GM18519 (cell line): ENCODE data around the gene SPINK6.

Source experiments
- ATAC-seq: cut with Tn5 transposase; IDR thresholded peaks from one replicate; pipeline ENCODE4 v1.9.1; 2021; ENCODE audit warnings: mild to moderate bottlenecking, moderate library complexity; ENCODE audit not compliant: unreplicated experiment, low FRiP score

Gene SPINK6, protein sequence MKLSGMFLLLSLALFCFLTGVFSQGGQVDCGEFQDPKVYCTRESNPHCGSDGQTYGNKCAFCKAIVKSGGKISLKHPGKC

DNA sequence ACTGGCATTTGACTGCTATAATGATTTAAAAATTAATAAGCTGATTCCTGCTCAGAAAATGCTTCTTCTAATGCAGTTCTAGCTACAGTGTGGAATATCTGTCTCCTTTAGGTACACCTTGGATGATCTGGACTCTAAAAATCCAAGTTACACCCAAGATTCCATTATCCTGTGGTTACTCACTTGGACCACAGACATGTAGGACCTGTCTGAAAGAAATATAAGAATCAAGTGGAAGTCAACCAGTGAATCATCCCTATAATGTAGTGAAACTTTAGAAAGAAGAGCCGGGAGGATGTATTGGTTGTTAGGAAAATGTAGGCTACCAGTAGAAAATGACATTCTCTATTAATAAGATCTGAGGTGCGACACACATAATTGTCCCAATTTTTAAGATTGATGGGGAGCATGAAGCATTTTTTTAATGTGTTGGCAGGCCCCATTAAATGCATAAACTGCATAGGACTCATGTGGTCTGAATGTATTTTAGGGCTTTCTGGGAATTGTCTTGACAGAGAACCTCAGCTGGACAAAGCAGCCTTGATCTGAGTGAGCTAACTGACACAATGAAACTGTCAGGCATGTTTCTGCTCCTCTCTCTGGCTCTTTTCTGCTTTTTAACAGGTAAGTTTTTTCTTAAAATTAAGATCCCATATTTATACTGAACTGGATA is at the start of gene SPINK6:
SPINK6 (plus strand) TSS at position 512 of the 673 bp plus-strand sequence; CDS start at position 567, 55 bp downstream.
- ATAC-seq, result no peak

DNA sequence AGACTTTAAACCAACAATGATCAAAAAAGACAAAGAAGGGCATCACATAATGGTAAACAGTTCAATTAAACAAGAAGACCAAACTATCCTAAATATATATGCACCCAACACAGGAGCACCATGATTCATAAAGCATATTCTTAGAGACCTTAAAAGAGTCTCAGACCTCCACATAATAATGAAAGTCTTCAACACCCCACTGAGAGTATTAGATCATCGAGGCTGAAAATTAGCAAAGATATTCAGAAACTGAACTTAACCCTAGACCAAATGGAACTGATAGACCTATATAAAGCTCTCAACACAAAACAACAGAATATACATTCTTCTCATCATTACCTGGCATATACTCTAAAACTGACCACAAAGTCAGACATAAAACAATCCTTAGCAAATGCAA is 46.2 kb upstream of the SPINK6 start:
- peak; percentile 71 for ATAC-seq

DNA sequence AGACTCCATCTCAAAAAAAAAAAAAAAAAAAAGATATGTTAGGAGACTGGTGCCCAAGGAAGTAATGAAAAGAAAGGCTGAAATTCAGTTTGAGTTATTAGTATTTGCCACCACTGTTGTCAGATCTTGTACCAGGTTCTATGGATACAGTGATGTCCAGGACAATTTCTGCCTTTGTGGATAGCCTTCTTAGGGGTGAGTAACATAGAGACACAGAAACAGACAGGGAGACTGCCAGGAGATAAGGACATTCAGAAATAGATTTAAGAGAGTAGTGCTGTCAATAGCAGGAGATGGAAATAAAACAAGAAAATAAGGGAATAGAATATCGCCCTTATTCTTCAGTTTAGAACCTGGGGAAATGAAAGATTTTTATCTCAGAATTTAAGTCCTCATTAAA is 40.8 kb upstream of the SPINK6 start:
- ATAC-seq, result no peak

DNA sequence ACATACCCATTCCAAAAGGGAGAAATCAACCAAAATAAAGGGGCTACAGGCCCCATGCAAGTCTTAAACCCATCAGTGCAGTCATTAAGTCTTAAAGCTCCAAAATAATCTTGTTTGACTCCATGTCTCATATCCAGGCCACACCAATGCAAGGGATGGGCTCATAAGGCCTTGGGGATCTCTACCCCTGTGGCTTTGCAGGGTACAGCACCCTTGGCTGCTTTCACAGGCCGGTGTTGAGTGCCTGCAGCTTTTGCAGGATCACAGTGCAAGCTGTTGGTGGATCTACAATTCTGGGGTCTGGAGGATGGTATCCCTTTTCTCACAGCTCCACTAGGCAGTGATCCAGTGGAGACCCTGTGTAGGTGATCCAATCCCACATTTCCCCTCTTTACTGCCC is 39.5 kb upstream of the SPINK6 start:
- ATAC-seq, result no peak

DNA sequence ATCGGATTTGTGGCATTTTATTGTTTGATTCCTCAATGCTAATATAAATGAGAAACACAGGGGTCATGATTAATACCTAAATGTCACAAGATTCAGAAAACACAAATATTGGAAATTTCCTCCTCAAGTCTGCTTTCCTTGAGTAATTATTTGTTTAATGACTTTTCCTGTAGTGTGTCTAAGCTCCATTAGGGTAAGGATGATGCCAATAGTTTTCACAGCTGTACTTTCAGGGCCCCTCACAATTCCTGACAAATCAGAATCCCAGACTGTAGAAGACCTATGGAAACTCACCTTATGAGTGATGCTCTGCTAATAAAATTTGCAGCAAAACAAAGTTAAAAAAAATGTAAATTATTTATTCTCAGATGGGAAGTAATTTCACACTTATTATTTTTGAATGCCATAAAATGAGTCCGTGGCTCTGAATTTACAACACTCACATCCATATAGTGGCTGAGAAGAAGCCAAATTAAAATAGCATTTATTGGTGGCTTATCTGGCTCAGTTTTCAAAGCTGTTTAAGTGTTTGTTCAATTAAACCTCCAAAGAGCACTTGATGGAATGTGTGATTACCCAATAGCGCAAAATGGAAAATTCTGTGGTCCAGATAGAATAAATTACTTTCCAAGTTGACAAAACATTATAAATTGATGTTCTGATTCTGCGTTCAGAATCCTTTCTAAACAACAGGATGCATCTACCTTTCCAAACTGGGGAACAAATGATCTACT is 36.1 kb upstream of the SPINK6 start:
- ATAC-seq, result no peak

DNA sequence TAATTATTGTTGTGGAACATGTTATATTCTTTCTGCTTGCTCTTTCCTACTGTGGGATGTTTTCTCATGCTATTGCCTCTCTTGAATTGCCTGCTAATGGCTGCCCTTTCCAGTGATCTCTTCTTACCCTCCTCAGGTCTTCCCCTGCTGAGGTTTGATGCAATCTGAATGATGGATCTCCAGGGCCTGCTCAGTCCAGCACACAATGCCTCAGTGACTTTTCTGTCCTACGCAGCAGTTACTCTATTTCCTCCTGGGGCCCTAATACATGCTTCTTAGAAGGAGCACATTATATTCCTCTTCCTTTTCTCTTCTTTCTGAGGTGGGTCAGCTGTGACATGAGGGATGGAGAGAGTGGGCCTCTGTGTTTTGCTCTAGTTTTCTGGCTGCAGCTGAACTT is 34.6 kb upstream of the SPINK6 start, which contains the start of gene SPINK14:
SPINK14 (plus strand) TSS at position 301 of the 400 bp plus-strand sequence. CDS start 1,187 bp downstream, outside the sequence.
- ATAC-seq, result no peak

DNA sequence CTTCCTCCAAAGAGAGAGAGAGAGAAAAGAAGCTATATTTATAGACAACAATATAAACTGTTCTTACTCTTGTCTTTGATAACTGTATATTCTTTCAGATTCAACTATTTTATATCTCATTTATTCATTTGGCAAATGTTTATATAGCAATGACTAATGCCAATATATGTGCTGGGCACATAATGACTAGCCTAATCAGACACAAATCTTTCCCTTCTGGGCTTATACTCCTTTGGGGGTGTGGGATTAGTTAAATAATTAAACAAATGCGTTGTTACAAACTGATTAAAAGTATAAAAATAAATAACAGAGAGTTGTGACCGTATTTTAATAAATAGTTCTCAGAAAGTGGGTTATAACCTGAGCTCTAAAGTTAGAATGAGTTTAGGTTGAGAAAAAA is 30.5 kb upstream of the SPINK6 start:
- no peak for ATAC-seq

DNA sequence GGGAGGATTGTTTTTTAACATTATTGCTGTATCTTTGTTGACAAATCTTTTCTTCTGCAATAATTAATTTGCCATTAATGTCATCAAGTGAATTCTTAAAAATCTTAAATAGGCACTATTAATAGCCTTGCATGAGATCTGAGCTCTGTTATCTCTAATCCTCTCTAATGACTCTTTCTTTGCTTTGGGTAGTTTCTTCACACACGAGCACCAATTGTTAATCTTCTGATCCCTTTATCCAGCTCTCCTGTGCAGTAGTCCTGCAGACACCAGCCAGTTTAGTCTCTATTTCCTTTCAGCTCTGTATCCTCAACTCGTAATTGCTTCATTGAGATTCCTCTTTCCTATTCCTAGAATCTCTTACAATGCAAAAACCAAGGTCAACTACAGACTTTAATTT is 26.4 kb upstream of the SPINK6 start:
- ATAC-seq, result no peak

DNA sequence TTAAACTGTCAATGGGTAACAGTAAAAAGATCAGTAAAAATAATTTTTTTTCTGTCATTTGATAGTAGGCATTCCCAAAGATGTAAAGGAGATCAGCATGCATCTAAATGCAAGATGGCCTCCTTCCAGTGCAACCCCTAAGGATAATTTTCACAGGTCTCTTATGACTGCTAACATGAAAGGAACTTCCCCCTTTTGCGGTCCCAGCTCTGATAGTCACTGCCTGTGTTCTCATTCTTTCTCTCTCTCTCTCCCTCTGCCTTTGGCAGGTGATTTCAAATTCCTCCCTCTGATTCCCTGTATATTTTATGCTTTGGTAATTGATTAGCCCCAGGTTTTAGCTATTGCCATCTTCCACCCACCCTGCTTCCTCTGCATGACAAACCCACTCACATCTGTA is 25.6 kb upstream of the SPINK6 start:
- no peak for ATAC-seq

DNA sequence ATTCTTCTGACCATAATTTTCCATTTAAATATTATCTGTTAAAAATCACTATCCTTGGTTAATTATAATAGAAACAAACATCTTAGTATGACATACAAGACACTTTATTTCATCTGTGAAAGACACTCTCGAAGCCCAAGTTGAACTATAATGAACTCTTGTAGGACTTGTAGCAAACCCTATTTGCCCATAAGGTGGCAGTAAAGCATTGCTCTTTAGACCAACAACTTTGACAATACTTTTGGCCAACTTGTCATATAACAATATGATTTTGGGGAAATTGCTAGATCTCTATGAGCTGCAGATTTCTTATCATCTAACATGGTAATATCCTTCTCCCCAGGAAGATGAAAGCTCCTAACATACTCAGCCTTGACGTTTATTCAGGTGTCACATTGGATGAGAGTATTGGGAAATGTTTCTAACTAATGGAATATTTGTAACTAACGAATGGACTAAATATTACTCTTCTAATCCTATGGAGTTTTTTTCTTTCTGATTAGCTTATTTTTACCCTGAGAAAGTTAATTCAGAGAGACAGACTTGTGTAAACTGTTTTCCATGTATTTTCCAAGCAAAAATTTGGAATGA is 23.5 kb upstream of the SPINK6 start:
- ATAC-seq, result no peak

DNA sequence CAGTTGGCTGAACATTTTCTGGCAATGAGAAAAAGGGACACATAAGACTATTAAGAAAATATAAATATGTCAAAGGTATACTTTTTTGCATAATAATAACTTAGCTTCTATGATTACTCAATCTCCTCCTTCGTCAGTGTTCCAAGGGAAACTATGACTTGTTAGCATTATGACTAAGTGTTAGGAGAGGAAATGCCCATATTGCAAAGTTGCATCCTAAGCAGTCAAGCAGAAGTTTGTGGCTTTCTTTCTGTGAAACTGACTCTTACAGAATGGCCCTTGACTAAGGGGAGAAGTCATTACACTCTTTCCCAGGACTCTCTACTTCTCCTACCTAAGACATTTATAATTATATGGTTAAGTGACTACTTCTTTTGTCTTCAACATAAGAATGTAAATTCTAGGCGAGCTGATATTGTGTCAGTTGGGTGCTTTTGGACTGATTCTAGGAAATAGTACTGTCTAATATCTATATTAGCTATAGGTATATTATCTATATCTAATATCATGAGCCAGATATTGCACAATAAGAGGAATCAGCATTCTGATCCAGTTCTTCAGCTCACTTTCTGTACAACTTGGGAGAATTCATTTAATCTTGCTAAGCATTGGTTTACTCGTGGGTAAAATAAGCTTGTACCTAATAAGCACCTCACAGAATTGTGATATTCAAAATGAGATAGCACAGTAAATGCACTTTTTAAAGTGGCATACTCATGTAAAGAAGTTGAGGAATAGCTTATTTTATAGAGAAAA is 16.4 kb upstream of the SPINK6 start:
- peak; percentile 70 for ATAC-seq

DNA sequence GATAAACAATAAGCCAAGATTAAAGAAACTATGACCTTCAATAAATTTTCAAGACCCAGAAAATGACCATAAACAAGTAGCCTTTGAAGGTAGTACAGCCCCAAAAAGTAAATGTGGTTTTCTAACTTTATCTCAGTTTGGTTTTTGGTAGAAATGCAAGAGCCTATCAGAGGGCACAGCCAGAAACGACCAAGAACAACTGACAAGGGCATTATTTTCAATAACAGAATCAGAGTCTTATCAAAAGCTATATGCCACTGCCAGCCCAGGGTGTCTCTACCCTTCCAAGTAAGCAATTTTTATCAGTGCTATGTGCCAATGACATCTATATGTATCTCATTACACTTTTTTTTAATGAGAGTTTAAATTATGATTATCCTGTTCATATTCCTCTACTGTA is 11.8 kb upstream of the SPINK6 start:
- no peak for ATAC-seq

DNA sequence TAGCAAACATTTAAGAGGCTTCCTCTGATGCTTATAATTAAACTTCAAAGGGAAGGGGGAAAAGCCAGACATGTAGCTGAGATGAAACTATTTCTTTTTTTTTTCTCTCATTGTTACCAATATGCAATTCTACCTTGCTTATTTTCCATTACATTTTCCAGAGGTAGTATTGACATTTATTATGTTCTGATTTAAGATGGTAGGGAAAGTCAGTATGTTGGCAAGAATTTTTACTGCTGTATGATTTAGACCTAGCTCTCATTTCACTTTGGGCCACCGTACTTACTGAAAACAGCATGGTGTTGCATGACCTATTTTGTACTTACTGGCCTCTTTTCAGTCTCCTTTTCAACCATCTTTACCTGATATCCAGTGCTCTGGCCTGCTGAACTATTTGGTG is 9.6 kb upstream of the SPINK6 start:
- ATAC-seq, result no peak

DNA sequence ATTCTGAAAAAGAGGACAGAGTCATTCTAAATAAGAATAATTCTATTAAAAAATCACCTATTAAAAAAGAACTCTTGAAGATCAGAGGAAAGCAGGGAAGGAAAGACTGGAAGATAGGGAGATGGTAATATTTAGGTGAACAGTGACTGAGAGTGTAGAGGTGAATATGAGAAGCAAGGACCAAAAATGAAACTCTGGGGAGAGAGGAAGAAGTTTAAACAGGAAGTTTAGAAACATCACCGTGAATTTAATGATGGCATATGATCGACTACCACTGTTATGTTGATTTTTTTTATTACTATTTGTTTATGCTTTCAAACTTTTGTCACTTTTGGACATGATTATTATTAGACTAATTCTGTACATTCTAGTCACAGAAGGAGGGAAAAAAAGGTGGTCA is 1.7 kb upstream of the SPINK6 start:
- ATAC-seq, result no peak

DNA sequence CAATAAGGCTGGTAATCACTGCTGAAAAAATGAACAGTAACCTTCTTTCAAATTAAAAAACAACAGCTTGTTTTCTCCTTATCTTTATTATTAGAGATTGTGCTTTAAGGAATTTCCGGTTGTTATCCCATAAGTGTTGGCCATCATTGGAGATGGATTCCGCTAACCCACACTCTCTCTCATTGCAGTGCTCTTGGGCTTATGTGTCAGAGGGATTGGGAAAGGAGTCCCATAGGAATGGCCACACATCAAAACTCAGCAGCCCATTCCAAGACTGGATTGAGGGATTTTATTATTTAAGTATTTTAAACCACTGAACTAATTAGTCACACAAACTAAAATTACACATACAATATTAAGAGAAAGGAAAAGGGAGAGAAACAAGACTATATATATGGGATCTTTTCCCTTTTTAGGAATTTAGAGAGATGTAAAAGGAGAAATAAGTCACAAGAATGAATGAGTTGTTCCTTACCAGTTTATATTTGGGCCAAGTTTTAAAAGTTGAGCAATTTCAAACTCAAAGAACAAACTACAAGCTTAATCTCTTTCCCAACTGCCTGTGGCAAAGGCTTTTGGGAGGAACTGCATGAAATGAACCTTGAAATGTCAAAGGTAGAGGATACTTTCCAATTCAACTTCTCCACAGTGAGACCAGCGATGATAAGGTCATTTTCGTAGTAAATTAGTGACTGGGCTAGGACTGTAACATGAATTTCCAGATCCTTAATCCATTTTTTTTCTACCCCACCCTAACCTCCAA is 2.4 kb downstream of the SPINK6 start:
- no peak for ATAC-seq

DNA sequence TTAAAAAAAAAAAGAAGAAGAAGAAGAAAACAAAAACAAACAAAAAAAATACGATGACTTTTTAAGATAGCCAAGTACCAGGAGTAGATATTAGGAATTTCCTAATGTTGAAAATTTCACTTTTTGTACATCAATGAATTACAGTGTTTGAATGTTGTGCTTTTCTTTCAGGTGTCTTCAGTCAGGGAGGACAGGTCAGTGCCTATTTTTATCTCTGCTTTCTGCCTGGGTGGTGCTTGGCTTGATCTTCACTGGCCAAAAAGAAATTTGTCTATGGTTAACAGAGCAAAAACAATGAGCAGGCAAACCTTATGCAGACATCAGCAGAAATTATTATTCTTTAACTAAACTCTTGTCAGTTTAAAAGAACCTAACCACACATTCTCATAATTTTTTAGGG is 3.0 kb downstream of the SPINK6 start:
- ATAC-seq, result no peak

DNA sequence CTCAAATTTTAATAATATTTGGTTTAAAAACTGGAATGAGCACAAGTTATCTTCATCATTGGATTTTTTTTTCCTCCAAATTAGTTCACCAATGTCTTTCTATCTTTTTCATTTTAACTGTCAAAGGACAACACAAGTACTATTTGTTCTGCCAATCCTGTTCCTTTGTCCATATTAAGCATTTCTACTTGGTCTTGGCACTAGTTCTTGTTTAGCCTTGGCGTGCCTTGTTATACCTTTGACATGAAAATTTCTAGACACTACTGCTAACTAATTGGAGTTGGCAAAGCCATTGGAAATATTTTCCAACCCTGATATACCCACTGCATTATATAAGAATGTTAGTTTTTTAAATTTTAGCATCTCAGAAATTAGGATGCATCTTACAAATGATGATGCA is 3.8 kb downstream of the SPINK6 start:
- ATAC-seq, result no peak

DNA sequence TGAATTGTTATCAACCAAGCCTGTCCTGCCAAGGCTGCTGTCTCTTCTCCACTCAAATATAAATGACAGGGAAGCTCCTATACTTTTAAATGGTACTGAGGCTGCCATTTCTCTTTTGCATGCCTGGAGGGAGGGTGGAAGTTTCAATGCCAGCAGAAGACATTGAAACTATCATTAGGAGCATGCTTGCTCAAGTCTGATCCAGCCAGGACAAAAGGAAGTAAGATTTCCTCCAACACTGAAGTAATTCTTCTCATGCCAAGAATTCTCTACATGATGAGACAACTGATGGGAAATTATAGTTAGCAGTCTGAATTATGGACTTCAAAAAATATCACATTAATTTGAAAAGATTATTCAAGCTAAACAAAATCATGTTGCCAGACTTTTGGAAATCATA is 5.4 kb downstream of the SPINK6 start:
- ATAC-seq, result no peak

DNA sequence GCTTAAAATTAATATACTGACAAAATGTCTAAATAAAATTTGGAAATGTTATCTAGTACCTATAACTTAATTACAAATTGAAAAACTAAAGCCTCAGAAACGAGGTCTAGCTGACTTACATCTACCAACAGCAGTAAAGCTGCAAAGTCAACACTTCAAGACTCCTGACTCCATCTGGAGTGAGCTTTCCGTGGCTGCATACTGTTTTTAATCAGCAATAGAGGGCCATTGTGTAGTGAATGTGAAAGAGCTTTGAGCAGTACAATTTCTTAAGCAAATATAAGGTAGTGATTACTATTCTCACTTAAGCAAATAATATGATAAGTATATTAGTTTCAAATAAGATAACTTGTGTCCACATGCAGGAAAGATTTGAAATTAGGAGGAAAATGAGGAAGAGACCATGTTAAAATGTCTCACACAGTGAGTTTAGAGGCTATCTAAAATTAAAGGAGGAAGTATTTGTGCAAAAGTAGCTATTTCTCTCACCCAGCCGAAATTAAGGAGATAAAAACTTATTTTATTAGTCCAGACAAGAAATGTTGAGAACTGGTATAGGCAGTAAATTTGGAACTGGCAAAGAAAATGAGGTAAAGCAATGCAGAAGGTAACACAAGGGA is 6.4 kb downstream of the SPINK6 start:
- no peak for ATAC-seq
